ENCODE measurements around the gene ANXA4. TPM values are rescaled to one million over a fixed set of nuclear protein-coding genes. Genes with fewer than 3 reads are reported as not detected.

ANXA4 gene
- total RNA-seq, 1 experiment from 2014 or later: 19.8 TPM

DNA sequence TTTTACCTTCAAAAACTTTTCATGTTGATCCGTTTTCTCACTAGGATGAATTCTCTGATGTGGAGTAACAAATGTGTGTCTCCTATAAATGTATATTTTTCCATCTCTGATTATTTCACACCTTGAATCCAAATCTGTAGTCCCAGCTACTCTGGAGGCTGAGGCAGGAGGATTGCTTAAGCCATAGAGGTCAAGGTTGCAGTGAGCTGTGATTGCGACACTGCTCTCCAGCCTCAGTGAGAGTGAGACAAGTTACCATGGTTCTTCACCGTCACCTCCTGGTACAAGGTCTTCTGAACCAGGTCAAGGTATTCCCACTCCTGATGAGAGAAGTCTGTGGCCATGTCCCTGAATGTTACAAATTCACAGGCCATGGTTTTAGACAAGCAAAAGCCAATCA is 102.6 kb downstream of the ANXA4 start:
- no peak for DNase-seq (ENCODE audit: low spot score)

DNA sequence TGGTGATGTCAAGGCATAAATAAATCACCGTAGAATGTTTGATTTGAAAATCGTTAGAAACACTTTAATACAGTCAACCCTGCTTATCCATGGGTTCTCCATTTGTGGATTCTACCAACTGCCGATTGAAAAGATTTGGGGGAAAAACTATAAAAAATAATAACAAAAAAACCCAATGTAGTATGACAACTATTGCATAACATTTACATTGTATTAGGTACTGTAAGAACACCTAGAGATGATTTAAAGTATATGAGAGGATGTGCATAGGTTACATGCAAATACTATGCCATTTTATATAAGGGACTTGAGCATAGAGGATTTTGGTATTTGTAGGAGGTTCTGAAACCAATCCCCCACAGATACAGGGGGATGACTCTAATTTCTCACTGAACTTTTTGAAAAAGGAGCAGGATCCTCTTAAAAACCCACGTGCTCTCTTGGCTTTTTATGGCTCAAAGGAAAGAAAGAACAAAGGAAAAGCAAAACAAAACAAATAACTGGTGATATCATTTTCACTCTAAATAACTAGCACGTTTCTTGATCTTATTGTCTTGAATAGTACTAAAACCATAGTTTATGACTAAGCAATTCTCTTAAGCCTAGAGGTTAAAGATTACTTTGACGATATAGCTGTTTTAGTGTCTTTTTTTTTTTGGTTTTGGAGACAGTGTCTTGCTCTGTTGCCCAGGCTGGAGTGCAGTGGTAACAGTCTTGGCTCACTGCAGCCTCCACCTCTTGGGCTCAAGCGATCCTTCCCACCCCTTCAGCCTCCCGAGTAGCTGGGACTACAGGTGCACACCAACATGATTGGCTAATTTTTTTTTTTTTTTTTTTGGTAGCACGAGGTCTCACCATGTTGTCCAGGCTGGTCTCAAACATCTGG is 104.5 kb downstream of the ANXA4 start:
- no peak for DNase-seq (ENCODE audit: low spot score)

DNA sequence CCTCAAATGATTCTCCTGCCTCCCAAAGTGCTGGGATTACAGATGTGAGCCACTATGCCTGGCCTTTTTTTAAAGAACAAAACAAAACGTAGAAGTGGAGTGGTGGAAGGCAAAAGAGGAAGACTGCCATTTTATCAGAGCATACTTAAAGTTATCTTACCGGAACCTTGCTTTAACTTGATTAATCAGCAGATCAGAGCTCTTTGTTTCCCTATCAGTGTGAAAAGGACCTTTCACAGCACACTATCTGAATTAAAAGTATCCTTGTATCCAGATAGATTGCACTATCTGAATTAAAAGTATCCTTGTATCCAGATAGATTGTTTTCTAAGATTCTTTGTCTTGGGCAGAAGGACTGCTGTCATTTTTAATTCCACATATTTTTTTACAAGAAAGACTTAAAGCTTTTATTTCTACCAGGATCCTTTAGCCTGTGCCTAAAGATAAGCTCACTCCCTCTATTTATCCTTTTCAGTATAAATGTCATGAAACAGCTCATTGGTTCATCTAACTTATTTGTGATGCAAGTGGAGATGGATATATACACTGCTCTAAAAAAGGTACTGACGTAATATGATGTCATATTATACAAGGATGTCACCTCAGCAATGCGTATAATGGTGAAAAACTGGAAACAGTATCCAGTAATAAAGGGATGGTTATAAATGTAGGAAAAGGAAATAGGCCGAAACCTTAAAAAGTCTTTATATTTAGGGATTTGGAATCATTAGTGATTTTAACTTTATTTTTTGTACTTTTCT is 105.3 kb downstream of the ANXA4 start:
- DNase-seq (ENCODE audit: low spot score): no peak

DNA sequence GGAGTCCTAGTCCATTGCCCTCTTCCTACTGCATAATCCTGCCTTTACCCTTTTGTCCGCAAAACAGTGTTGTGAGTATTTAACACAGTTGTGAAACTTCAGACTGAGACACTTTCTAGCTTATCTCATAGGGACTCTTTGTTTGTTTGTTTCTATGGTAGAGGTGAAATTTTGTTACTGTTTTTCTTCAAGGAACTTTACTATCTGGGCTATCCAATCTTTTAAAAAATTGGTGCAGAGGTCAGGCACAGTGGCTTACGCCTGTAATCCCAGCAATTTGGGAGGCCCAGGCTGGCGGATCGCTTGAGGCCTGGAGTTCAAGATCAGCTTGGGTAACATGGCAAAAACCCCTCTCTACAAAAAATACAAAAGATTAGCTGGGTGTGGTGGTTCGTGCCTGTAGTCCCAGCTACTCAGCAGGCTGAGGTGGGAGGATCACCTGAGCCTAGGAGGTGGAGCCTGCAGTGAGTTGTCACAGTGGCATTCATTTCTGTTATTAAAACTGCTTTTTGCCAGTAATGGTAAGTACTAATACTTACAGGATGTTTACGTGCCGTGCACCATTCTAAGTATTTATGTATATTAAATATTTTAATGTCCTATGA is 106.4 kb downstream of the ANXA4 start:
- no peak for DNase-seq (ENCODE audit: low spot score)

GRCh38 chr2:69858261-69858660 is 116.3 kb downstream of the ANXA4 start:
- DNase-seq (ENCODE audit: low spot score): no peak

- DNase-seq (ENCODE audit: low spot score): no peak
Observed at GRCh38 chr2:69863298-69863697, 121.4 kb downstream of the ANXA4 start.

Other genes with a start within 250 kb of the ANXA4 start
- 11.5 and 19.8 TPM in 2 replicates for gene AAK1, start 98.4 kb upstream of the ANXA4 start, total RNA-seq (2014; rRNA removed; shearing (Covaris generic))
- 3.1 and 7.5 TPM in 2 replicates for gene GMCL1, start 87.5 kb downstream of the ANXA4 start, total RNA-seq (2014; rRNA removed; shearing (Covaris generic))
- 62.8 and 63.7 TPM in 2 replicates for gene SNRNP27, start 151.8 kb downstream of the ANXA4 start, total RNA-seq (2014; rRNA removed; shearing (Covaris generic))
- 0.94 and 1.6 TPM in 2 replicates for gene MXD1, start 173.0 kb downstream of the ANXA4 start, total RNA-seq (2014; rRNA removed; shearing (Covaris generic))
- 0.23 TPM in 1 of 2 replicates, not detected in the other for gene ASPRV1, start 219.5 kb downstream of the ANXA4 start, total RNA-seq (2014; rRNA removed; shearing (Covaris generic))

Data from H4 (cell line).